Measurements from ENCODE around the gene TOR1AIP2.

The TOR1AIP2 gene

GRCh38 chr1:179825206-179825605 lies 52.4 kb downstream of the TOR1AIP2 start:
- no peak for DNase-seq (ENCODE audit: low spot score)

GRCh38 chr1:179824265-179824664 lies 53.3 kb downstream of the TOR1AIP2 start:
- DNase-seq (ENCODE audit: low spot score), result no peak

GRCh38 chr1:179823693-179824092 lies 53.9 kb downstream of the TOR1AIP2 start:
- no peak for DNase-seq (ENCODE audit: low spot score)

GRCh38 chr1:179822065-179822464 lies 55.5 kb downstream of the TOR1AIP2 start:
- DNase-seq (ENCODE audit: low spot score), result no peak

- no peak for DNase-seq (ENCODE audit: low spot score)
These were observed 56.1 kb downstream of the TOR1AIP2 start for GRCh38 chr1:179821524-179821923.

- DNase-seq (ENCODE audit: low spot score), result no peak
These were observed 57.2 kb downstream of the TOR1AIP2 start for GRCh38 chr1:179820226-179820970.

GRCh38 chr1:179818743-179819173 lies 58.8 kb downstream of the TOR1AIP2 start:
- DNase-seq (ENCODE audit: low spot score), result no peak

GRCh38 chr1:179818260-179818659 lies 59.3 kb downstream of the TOR1AIP2 start:
- DNase-seq (ENCODE audit: low spot score), result no peak

GRCh38 chr1:179817789-179818188 lies 59.8 kb downstream of the TOR1AIP2 start:
- DNase-seq (ENCODE audit: low spot score), result no peak

- no peak for DNase-seq (ENCODE audit: low spot score)
These were observed 60.5 kb downstream of the TOR1AIP2 start for GRCh38 chr1:179817056-179817455.

GRCh38 chr1:179816196-179816960 lies 61.2 kb downstream of the TOR1AIP2 start:
- no peak for DNase-seq (ENCODE audit: low spot score)

- DNase-seq (ENCODE audit: low spot score), result no peak
These were observed 62.0 kb downstream of the TOR1AIP2 start for GRCh38 chr1:179815641-179816040.

- no peak for DNase-seq (ENCODE audit: low spot score)
These were observed 63.1 kb downstream of the TOR1AIP2 start for GRCh38 chr1:179814546-179814838.

GRCh38 chr1:179813626-179814545 lies 63.7 kb downstream of the TOR1AIP2 start:
- DNase-seq (ENCODE audit: low spot score), result no peak

GRCh38 chr1:179812501-179813292 lies 64.9 kb downstream of the TOR1AIP2 start:
- DNase-seq (ENCODE audit: low spot score), result no peak

GRCh38 chr1:179810367-179810715 lies 67.3 kb downstream of the TOR1AIP2 start:
- DNase-seq (ENCODE audit: low spot score), result no peak

- peak; percentile 74 for DNase-seq (ENCODE audit: low spot score)
These were observed 67.9 kb downstream of the TOR1AIP2 start for GRCh38 chr1:179809506-179810366.

- no peak for DNase-seq (ENCODE audit: low spot score)
These were observed 69.1 kb downstream of the TOR1AIP2 start for GRCh38 chr1:179808503-179808902.

GRCh38 chr1:179807691-179808485 lies 69.7 kb downstream of the TOR1AIP2 start:
- DNase-seq (ENCODE audit: low spot score), result no peak

- DNase-seq (ENCODE audit: low spot score), result no peak
These were observed 70.3 kb downstream of the TOR1AIP2 start for GRCh38 chr1:179807291-179807690.
